Thymus (tissue), 11 donors: ENCODE results near the gene GGPS1. TPM values are rescaled to one million over a fixed set of nuclear protein-coding genes. Genes with fewer than 3 reads are reported as not detected.
"Not testable (repeated sequence)": the region's sequence is repeated elsewhere in the genome, so short reads cannot be mapped to it uniquely, and the experiment has no call there.

ENCODE experiments used
- DNase-seq, 9 donors: peaks; one replicate each; pipeline ENCODE4 v3.0.0-alpha.2; 2013; ENCODE audit warnings: low spot score in 9 of 9, low read depth in 6 of 9, missing footprints in 1 of 9
- H3K27ac ChIP-seq, 2 donors: one replicate each; pipeline ENCODE4 v1.5.1; 2013; ENCODE audit warnings: control low read depth in 1 of 2, low read depth in 1 of 2, low read length in 1 of 2, mild to moderate bottlenecking in 1 of 2, moderate library complexity in 1 of 2
- H3K27me3 ChIP-seq, 2 donors: one replicate each; pipeline ENCODE4 v1.5.1; 2013; ENCODE audit warnings: low read length in 1 of 2; ENCODE audit not compliant: control insufficient read depth in 2 of 2, insufficient read depth in 1 of 2
- H3K36me3 ChIP-seq, 2 donors: one replicate each; pipeline ENCODE4 v1.5.1; 2013; ENCODE audit warnings: low read length in 1 of 2, mild to moderate bottlenecking in 1 of 2, moderate library complexity in 1 of 2; ENCODE audit not compliant: control insufficient read depth in 2 of 2, insufficient read depth in 2 of 2
- H3K4me1 ChIP-seq, 2 donors: one replicate each; pipeline ENCODE4 v1.5.1; 2013; ENCODE audit warnings: low read length in 2 of 2; ENCODE audit not compliant: control insufficient read depth in 2 of 2, insufficient read depth in 2 of 2
- H3K4me3 ChIP-seq, 2 donors: one replicate each; pipeline ENCODE4 v1.5.1; 2013; ENCODE audit warnings: low read length in 2 of 2, control low read depth in 1 of 2, mild to moderate bottlenecking in 1 of 2
- H3K9me3 ChIP-seq, 2 donors: one replicate each; pipeline ENCODE4 v1.5.1; 2013; ENCODE audit warnings: low read length in 1 of 2, mild to moderate bottlenecking in 1 of 2; ENCODE audit not compliant: control insufficient read depth in 2 of 2, insufficient read depth in 1 of 2
- WGBS: extraction: QIAGEN DNeasy Blood & Tissue Kit; methylation state at CpG from one replicate; pipeline ENCODE4 v1.1.7; 2013; 5-methylcytosine and 5-hydroxymethylcytosine counted together
- polyA plus RNA-seq: library from polyadenylated mRNA; stranded (reverse); fragments of 200-250 nt; gene quantifications from one replicate; pipeline ENCODE4 v1.2.3, GENCODE V29; 2013
- total RNA-seq: library from RNA; stranded (reverse); fragments of 120-200 nt; gene quantifications from one replicate; pipeline ENCODE4 v1.2.4, GENCODE V29; 2013
- donor health status: healthy.

GGPS1 gene
- total and polyA plus RNA-seq, 2 donors: 29.8 to 44.1 TPM

- Histone ChIP-seq H3K9me3 (no peaks in the 10 kb centered on the region), H3K4me1 (peaks cover 0 to under 1% of the 10 kb centered on the region in 2 donors), H3K36me3 (peaks cover 18 to 40% of the 10 kb centered on the region in 2 donors), H3K4me3 (no peak overlapping the region), H3K27me3 (no peaks in the 10 kb centered on the region), H3K27ac (no peak overlapping the region)
- no peak for DNase-seq
- WGBS: 98% methylated on average over 6 of the region's 6 CpGs
These were observed 13.7 kb downstream of the GGPS1 start for GRCh38 chr1:235342039-235342438.

GRCh38 chr1:235342471-235342870 is 14.1 kb downstream of the GGPS1 start:
- WGBS: 98% methylated on average over 3 of the region's 3 CpGs
- DNase-seq: no peak
- Histone ChIP-seq H3K4me3 (no peak overlapping the region), H3K36me3 (peaks cover 18 to 37% of the 10 kb centered on the region in 2 donors), H3K27ac (no peak overlapping the region), H3K9me3 (no peaks in the 10 kb centered on the region), H3K27me3 (no peaks in the 10 kb centered on the region), H3K4me1 (no peaks in the 10 kb centered on the region)

GRCh38 chr1:235343726-235344125 is 15.4 kb downstream of the GGPS1 start:
- Histone ChIP-seq H3K4me3 (no peak overlapping the region), H3K36me3 (peaks cover 7 to 27% of the 10 kb centered on the region in 2 donors), H3K4me1 (no peaks in the 10 kb centered on the region), H3K27me3 (no peaks in the 10 kb centered on the region), H3K9me3 (no peaks in the 10 kb centered on the region), H3K27ac (no peak overlapping the region)
- DNase-seq: no peak
- 96% methylated on average over 5 of the region's 5 CpGs for WGBS

- Histone ChIP-seq H3K4me3 (no peak overlapping the region), H3K9me3 (no peaks in the 10 kb centered on the region), H3K27me3 (no peaks in the 10 kb centered on the region), H3K36me3 (no peaks in the 10 kb centered on the region), H3K27ac (no peak overlapping the region), H3K4me1 (no peaks in the 10 kb centered on the region)
- 98% methylated on average over 3 of the region's 3 CpGs for whole genome bisulfite sequencing
- no peak for DNase-seq
These were observed 23.1 kb downstream of the GGPS1 start for GRCh38 chr1:235351441-235351840.

- DNase-seq: no peak
- Histone ChIP-seq H3K27me3 (no peaks in the 10 kb centered on the region), H3K9me3 (no peaks in the 10 kb centered on the region), H3K4me3 (no peak overlapping the region), H3K4me1 (no peaks in the 10 kb centered on the region), H3K27ac (no peak overlapping the region), H3K36me3 (no peaks in the 10 kb centered on the region)
- 79% methylated on average over 3 of the region's 3 CpGs for WGBS
These were observed 23.5 kb downstream of the GGPS1 start for GRCh38 chr1:235351898-235352297.

GRCh38 chr1:235357485-235358373 is 29.4 kb downstream of the GGPS1 start:
- H3K36me3 ChIP-seq: no peaks in the 10 kb centered on the region
- H3K4me3 ChIP-seq: no peak overlapping the region
- H3K4me1 ChIP-seq: no peaks in the 10 kb centered on the region
- 92% methylated on average over 11 of the region's 11 CpGs for WGBS
- no peaks in the 10 kb centered on the region for H3K27me3 ChIP-seq
- H3K27ac ChIP-seq: no peak overlapping the region
- DNase-seq: no peak
- no peaks in the 10 kb centered on the region for H3K9me3 ChIP-seq

- H3K9me3 ChIP-seq: no peaks in the 10 kb centered on the region
These were observed 30.5 kb downstream of the GGPS1 start for GRCh38 chr1:235358899-235359298.

GRCh38 chr1:235364189-235364588 is 35.8 kb downstream of the GGPS1 start:
- 99% methylated on average over 9 of the region's 9 CpGs for WGBS
- not testable (repeated sequence) for H3K9me3 ChIP-seq, H3K27me3 ChIP-seq, DNase-seq, H3K27ac ChIP-seq, H3K36me3 ChIP-seq, H3K4me3 ChIP-seq, H3K4me1 ChIP-seq

More at GRCh38 chr1:235358899-235359298, 30.5 kb downstream of the GGPS1 start:
- Histone ChIP-seq H3K27ac (no peak overlapping the region), H3K4me1 (no peaks in the 10 kb centered on the region), H3K4me3 (no peak overlapping the region), H3K27me3 (no peaks in the 10 kb centered on the region), H3K36me3 (no peaks in the 10 kb centered on the region)
- DNase-seq: no peak
- WGBS: 93% methylated on average over 3 of the region's 3 CpGs

- peaks cover 0 to 4% of the 10 kb centered on the region in 2 donors for H3K4me1 ChIP-seq
- no peak overlapping the region for H3K4me3 ChIP-seq
- no peaks in the 10 kb centered on the region for H3K36me3 ChIP-seq
- no peak for DNase-seq
- H3K9me3 ChIP-seq: no peaks in the 10 kb centered on the region
- no peak overlapping the region for H3K27ac ChIP-seq
- H3K27me3 ChIP-seq: no peaks in the 10 kb centered on the region
- WGBS: 94% methylated on average over 5 of the region's 5 CpGs
These were observed 37.9 kb downstream of the GGPS1 start for GRCh38 chr1:235366286-235366685.
